SU-DHL-6 (cell line): ENCODE data around the gene RARA.

Source experiments
- H2AFZ ChIP-seq: fragments of 200-600 bp; sonication (generic); 2 replicates; pipeline ENCODE4 v1.6.1; 2014; ENCODE audit warnings: low read depth, mild to moderate bottlenecking, moderate library complexity, mixed read lengths, antibody characterized with exemption, low read length; ENCODE audit not compliant: severe bottlenecking
- H3F3A ChIP-seq: fragments of 200-600 bp; shearing (Covaris generic); 2 replicates; pipeline ENCODE4 v1.6.0; 2016; ENCODE audit warnings: antibody characterized with exemption, mild to moderate bottlenecking; ENCODE audit not compliant: insufficient read depth
- H3K27ac ChIP-seq: fragments of 200-600 bp; sonication (generic); 2 replicates; pipeline ENCODE4 v1.5.1; 2016; ENCODE audit warnings: low read depth, mild to moderate bottlenecking, low read length, moderate library complexity, mixed read lengths
- H3K27me3 ChIP-seq: fragments of 200-600 bp; sonication (generic), shearing (Covaris generic); 2 replicates; pipeline ENCODE4 v1.6.0; 2014; ENCODE audit warnings: mild to moderate bottlenecking, low read length
- H3K36me3 ChIP-seq: fragments of 200-600 bp; sonication (generic); 2 replicates; pipeline ENCODE4 v1.6.1; 2014; ENCODE audit warnings: mild to moderate bottlenecking, low read length, mixed read lengths
- H3K4me2 ChIP-seq: fragments of 300-600, 200-600 bp; shearing (Covaris generic), sonication (generic); 2 replicates; pipeline ENCODE4 v1.6.0; 2014; ENCODE audit warnings: low read length, low read depth, mild to moderate bottlenecking; ENCODE audit not compliant: poor library complexity, severe bottlenecking
- H3K4me3 ChIP-seq: fragments of 200-600 bp; sonication (generic); 2 replicates; pipeline ENCODE4 v1.5.1; 2014; ENCODE audit warnings: antibody characterized with exemption, low read length, mild to moderate bottlenecking, mixed read lengths; ENCODE audit not compliant: insufficient read depth, poor library complexity, severe bottlenecking
- H3K79me2 ChIP-seq: fragments of 200-600 bp; sonication (generic); 2 replicates; pipeline ENCODE4 v1.6.1; 2014; ENCODE audit warnings: mild to moderate bottlenecking, low read length, moderate library complexity; ENCODE audit not compliant: insufficient read depth
- H3K9ac ChIP-seq: fragments of 200-600 bp; sonication (generic); 2 replicates; pipeline ENCODE4 v1.7.0; 2014; ENCODE audit warnings: mild to moderate bottlenecking, low read length
- H3K9me2 ChIP-seq: fragments of 200-600 bp; sonication (generic); replicated peaks from 2 replicates; pipeline ENCODE4 v1.6.1; 2014; ENCODE audit warnings: low read length; ENCODE audit not compliant: insufficient read depth
- H3K9me3 ChIP-seq: fragments of 200-600 bp; sonication (generic); 2 replicates; pipeline ENCODE4 v1.6.1; 2014; ENCODE audit warnings: low read length, mixed read lengths; ENCODE audit not compliant: insufficient read depth
- H4K20me1 ChIP-seq: fragments of 200-600 bp; sonication (generic); 2 replicates; pipeline ENCODE4 v1.6.1; 2014; ENCODE audit warnings: low read depth, mild to moderate bottlenecking, antibody characterized with exemption, low read length, moderate library complexity, mixed read lengths
- CTCF ChIP-seq: fragments of 200-600 bp; sonication (generic); IDR thresholded peaks from one replicate; pipeline ENCODE4 v1.5.1; 2017; ENCODE audit warnings: antibody characterized with exemption, mild to moderate bottlenecking, low read length, moderate library complexity; ENCODE audit not compliant: insufficient read depth, poor library complexity, severe bottlenecking
- EZH2phosphoT487 ChIP-seq: fragments of 200-600 bp; sonication (generic), shearing (Covaris generic); conservative IDR thresholded peaks from 2 replicates; pipeline ENCODE4 v1.6.1; 2018; ENCODE audit warnings: mild to moderate bottlenecking, antibody characterized with exemption, low read length, moderate library complexity, mixed read lengths

The RARA gene

GRCh38 chr17:40348136-40348504, 39.1 kb downstream of the RARA start:
- H3K9me2 ChIP-seq = no peaks in the 10 kb centered on the region
- no peak overlapping the region for H3K9ac ChIP-seq
- no peak overlapping the region for H3K27ac ChIP-seq
- H3K79me2 ChIP-seq = no peaks in the 10 kb centered on the region
- no peak overlapping the region for H3K4me2 ChIP-seq
- no peak for TF ChIP-seq EZH2phosphoT487
- no peak for TF ChIP-seq CTCF
- no peaks in the 10 kb centered on the region for H3K36me3 ChIP-seq
- H3K27me3 ChIP-seq = no peaks in the 10 kb centered on the region
- no peaks in the 10 kb centered on the region for H3K9me3 ChIP-seq
- no peak overlapping the region for H3K4me3 ChIP-seq
- H2AFZ ChIP-seq = no peak overlapping the region
- H4K20me1 ChIP-seq = no peaks in the 10 kb centered on the region; the same call in 1 of the 2 replicates
- H3F3A ChIP-seq = no peaks in the 10 kb centered on the region

GRCh38 chr17:40348562-40349476, 39.8 kb downstream of the RARA start:
- Histone ChIP-seq H3K27ac (no peak overlapping the region), H3K9me3 (no peaks in the 10 kb centered on the region), H3K9ac (no peak overlapping the region), H2AFZ (no peak overlapping the region), H3K4me3 (no peak overlapping the region), H3K79me2 (no peaks in the 10 kb centered on the region), H3K36me3 (no peaks in the 10 kb centered on the region), H3K27me3 (no peaks in the 10 kb centered on the region), H4K20me1 (no peaks in the 10 kb centered on the region; the same call in 1 of the 2 replicates), H3F3A (no peaks in the 10 kb centered on the region), H3K9me2 (no peaks in the 10 kb centered on the region), H3K4me2 (no peak overlapping the region)
- no peak for TF ChIP-seq EZH2phosphoT487
- no peak for TF ChIP-seq CTCF

- no peak overlapping the region for H3K4me2 ChIP-seq
- H3F3A ChIP-seq = no peaks in the 10 kb centered on the region
- H4K20me1 ChIP-seq = no peaks in the 10 kb centered on the region; the same call in 1 of the 2 replicates
- no peak overlapping the region for H3K27ac ChIP-seq
- TF ChIP-seq EZH2phosphoT487 (no peak), CTCF (no peak)
- no peaks in the 10 kb centered on the region for H3K9me2 ChIP-seq
- H3K4me3 ChIP-seq = no peak overlapping the region
- no peaks in the 10 kb centered on the region for H3K79me2 ChIP-seq
- no peaks in the 10 kb centered on the region for H3K9me3 ChIP-seq
- no peaks in the 10 kb centered on the region for H3K36me3 ChIP-seq
- H3K27me3 ChIP-seq = no peaks in the 10 kb centered on the region
- no peak overlapping the region for H2AFZ ChIP-seq
- no peak overlapping the region for H3K9ac ChIP-seq
Measured at GRCh38 chr17:40349477-40349894, 40.5 kb downstream of the RARA start.
